ENCODE results near the gene GMDS.

The GMDS gene

DNA sequence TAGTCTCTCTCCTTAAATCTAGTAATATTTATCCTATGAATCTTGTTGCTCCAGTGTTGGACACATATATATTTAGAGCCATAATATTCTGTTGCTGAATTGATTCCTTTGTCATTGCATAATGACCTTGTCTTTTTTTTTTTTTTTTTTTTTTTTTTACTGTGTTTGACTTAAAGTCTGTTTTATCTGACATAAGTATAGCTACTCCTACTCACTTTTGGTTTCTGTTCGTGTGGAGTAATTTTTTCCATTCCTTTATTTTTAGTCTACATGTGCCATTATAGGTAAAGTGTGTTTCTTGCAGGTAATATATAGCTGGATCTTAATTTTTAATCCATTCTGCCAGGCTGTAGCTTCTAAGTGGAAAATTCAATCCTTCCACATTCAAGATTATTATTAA is 166.5 kb downstream of the GMDS start:
- Histone ChIP-seq H3K4me2 (ENCODE audit: low read depth, low read length, poor library complexity, severe bottlenecking) (no peak overlapping the region), H2AFZ (ENCODE audit: low read length) (no peak overlapping the region), H4K20me1 (ENCODE audit: insufficient read depth, low read length, poor library complexity, severe bottlenecking) (peaks cover 3% of the 10 kb centered on the region), H3K9ac (ENCODE audit: low read depth, low read length, poor library complexity, severe bottlenecking) (no peak overlapping the region), H3K4me1 (ENCODE audit: insufficient read depth, low read length, poor library complexity, severe bottlenecking) (peaks cover 23% of the 10 kb centered on the region), H3K79me2 (ENCODE audit: insufficient read depth, low read length) (no peaks in the 10 kb centered on the region), H3K9me3 (ENCODE audit: insufficient read depth, low read depth, low read length) (peaks cover 18% of the 10 kb centered on the region), H3F3A (ENCODE audit: low read depth) (no peaks in the 10 kb centered on the region), H3K36me3 (ENCODE audit: insufficient read depth, low read length) (0 out of 2 replicates have a peak, but pooled peaks cover 4% of the 10 kb centered on the region), H3K27me3 (ENCODE audit: insufficient read depth, low read length, poor library complexity, severe bottlenecking) (no peaks in the 10 kb centered on the region), H3K9me2 (replicated peaks; ENCODE audit: low read depth, low read length) (no peaks in the 10 kb centered on the region), H3K4me3 (ENCODE audit: low read length, poor library complexity, severe bottlenecking) (no peak overlapping the region)
- TF ChIP-seq EZH2phosphoT487 (IDR thresholded peaks at IDR 0.05; ENCODE audit: borderline replicate concordance): no peak
- TF ChIP-seq, protein P1, sequence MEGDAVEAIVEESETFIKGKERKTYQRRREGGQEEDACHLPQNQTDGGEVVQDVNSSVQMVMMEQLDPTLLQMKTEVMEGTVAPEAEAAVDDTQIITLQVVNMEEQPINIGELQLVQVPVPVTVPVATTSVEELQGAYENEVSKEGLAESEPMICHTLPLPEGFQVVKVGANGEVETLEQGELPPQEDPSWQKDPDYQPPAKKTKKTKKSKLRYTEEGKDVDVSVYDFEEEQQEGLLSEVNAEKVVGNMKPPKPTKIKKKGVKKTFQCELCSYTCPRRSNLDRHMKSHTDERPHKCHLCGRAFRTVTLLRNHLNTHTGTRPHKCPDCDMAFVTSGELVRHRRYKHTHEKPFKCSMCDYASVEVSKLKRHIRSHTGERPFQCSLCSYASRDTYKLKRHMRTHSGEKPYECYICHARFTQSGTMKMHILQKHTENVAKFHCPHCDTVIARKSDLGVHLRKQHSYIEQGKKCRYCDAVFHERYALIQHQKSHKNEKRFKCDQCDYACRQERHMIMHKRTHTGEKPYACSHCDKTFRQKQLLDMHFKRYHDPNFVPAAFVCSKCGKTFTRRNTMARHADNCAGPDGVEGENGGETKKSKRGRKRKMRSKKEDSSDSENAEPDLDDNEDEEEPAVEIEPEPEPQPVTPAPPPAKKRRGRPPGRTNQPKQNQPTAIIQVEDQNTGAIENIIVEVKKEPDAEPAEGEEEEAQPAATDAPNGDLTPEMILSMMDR (conservative IDR thresholded peaks at IDR 0.05; ENCODE audit: low read length): no peak

DNA sequence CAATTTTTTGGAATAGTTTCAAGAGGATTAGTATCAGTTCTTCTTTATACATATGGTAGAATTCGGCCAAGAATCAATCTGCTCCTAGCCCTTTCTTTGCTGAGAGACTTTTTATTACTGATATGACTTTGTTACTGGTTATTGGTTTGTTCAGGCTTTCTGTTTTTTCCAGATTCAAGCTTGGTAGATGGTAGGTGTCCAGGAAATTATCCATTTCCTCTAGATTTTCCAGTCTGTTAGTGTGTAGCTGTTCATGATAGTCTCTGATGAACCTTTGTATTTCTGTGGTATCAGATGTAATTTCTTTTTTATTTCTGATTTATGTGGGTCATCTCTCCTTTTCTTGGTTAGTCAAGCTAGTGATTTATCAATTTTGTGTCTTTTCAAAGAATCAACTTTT is 167.6 kb downstream of the GMDS start:
- TF ChIP-seq EZH2phosphoT487 (IDR thresholded peaks at IDR 0.05; ENCODE audit: borderline replicate concordance): no peak
- TF ChIP-seq, protein P1 (conservative IDR thresholded peaks at IDR 0.05; ENCODE audit: low read length): no peak
- Histone ChIP-seq H3K4me1 (ENCODE audit: insufficient read depth, low read length, poor library complexity, severe bottlenecking) (peaks cover 22% of the 10 kb centered on the region), H3K9ac (ENCODE audit: low read depth, low read length, poor library complexity, severe bottlenecking) (no peak overlapping the region)

DNA sequence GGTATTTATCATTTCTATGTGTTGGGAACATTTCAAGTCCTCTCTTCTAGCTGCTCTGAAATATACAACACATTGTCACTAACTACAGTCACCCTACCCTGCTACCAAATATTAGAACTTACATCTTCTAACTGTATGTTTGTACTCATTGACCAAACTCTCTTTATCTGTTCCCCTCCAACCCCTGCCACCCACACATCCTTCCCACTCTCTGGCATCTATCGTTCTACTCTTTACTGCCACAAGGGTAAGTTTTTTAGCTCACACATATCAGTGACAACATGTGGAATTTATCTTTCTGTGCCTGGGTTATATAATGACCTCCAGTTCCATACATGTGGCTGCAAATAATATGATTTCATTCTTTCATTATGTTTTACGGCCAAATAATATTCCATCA is 171.9 kb downstream of the GMDS start:
- peaks cover 9% of the 10 kb centered on the region for H3K9me3 ChIP-seq (ENCODE audit: insufficient read depth, low read depth, low read length)

More for the DNA sequence above, 167.6 kb downstream of the GMDS start:
- H3K79me2 ChIP-seq (ENCODE audit: insufficient read depth, low read length): no peaks in the 10 kb centered on the region
- H3F3A ChIP-seq (ENCODE audit: low read depth): no peaks in the 10 kb centered on the region
- H3K9me3 ChIP-seq (ENCODE audit: insufficient read depth, low read depth, low read length): peaks cover 18% of the 10 kb centered on the region
- no peaks in the 10 kb centered on the region for H3K27me3 ChIP-seq (ENCODE audit: insufficient read depth, low read length, poor library complexity, severe bottlenecking)
- no peak overlapping the region for H2AFZ ChIP-seq (ENCODE audit: low read length)
- no peak overlapping the region for H3K4me2 ChIP-seq (ENCODE audit: low read depth, low read length, poor library complexity, severe bottlenecking)
- peaks cover 3% of the 10 kb centered on the region for H4K20me1 ChIP-seq (ENCODE audit: insufficient read depth, low read length, poor library complexity, severe bottlenecking)
- H3K4me3 ChIP-seq (ENCODE audit: low read length, poor library complexity, severe bottlenecking): no peak overlapping the region
- H3K9me2 ChIP-seq (replicated peaks; ENCODE audit: low read depth, low read length): no peaks in the 10 kb centered on the region
- H3K36me3 ChIP-seq (ENCODE audit: insufficient read depth, low read length): 0 out of 2 replicates have a peak, but pooled peaks cover 4% of the 10 kb centered on the region

More for the DNA sequence above, 171.9 kb downstream of the GMDS start:
- Histone ChIP-seq H3K27me3 (ENCODE audit: insufficient read depth, low read length, poor library complexity, severe bottlenecking) (no peaks in the 10 kb centered on the region), H3K9ac (ENCODE audit: low read depth, low read length, poor library complexity, severe bottlenecking) (no peak overlapping the region), H3K79me2 (ENCODE audit: insufficient read depth, low read length) (no peaks in the 10 kb centered on the region), H3K4me2 (ENCODE audit: low read depth, low read length, poor library complexity, severe bottlenecking) (no peak overlapping the region), H2AFZ (ENCODE audit: low read length) (no peak overlapping the region), H3K4me3 (ENCODE audit: low read length, poor library complexity, severe bottlenecking) (no peak overlapping the region), H3F3A (ENCODE audit: low read depth) (no peaks in the 10 kb centered on the region), H3K4me1 (ENCODE audit: insufficient read depth, low read length, poor library complexity, severe bottlenecking) (no peaks in the 10 kb centered on the region), H4K20me1 (ENCODE audit: insufficient read depth, low read length, poor library complexity, severe bottlenecking) (no peaks in the 10 kb centered on the region), H3K36me3 (ENCODE audit: insufficient read depth, low read length) (no peaks in the 10 kb centered on the region), H3K9me2 (replicated peaks; ENCODE audit: low read depth, low read length) (no peaks in the 10 kb centered on the region)
- TF ChIP-seq EZH2phosphoT487 (IDR thresholded peaks at IDR 0.05; ENCODE audit: borderline replicate concordance): no peak
- TF ChIP-seq, protein P1 (conservative IDR thresholded peaks at IDR 0.05; ENCODE audit: low read length): no peak

All from Loucy (cell line).